Upper lobe of left lung (tissue), 4 donors: ENCODE measurements around the gene WDR11.
A peak's percentile ranks its signal among the peaks of the same experiment; 100 is the strongest.

Experiments used
- EP300 ChIP-seq, 4 donors: sonication (generic); formaldehyde crosslinking; IDR thresholded peaks; one replicate each; pipeline ENCODE4 v1.5.1; 2017; ENCODE audit warnings: antibody characterized with exemption in 4 of 4, control low read depth in 2 of 4
- POLR2A ChIP-seq, 4 donors: fragments of 450-650 bp; IDR thresholded peaks; one replicate each; pipeline ENCODE4 v1.5.1; 2016 to 2017; ENCODE audit warnings: antibody characterized with exemption in 4 of 4, mild to moderate bottlenecking in 2 of 4
- POLR2AphosphoS5 ChIP-seq, 2 donors: sonication (generic); formaldehyde crosslinking; IDR thresholded peaks; one replicate each; pipeline ENCODE4 v1.5.1; 2017; ENCODE audit warnings: antibody characterized with exemption in 2 of 2
- TF ChIP-seq, protein P1 (sequence below), 6 experiments: fragments of 450-650 bp in 4 of 6; fragments of 200-600 bp in 2 of 6; sonication (generic) in 2 of 6; IDR thresholded peaks; one replicate each; pipeline ENCODE4 v1.5.1; 2016 to 2019; ENCODE audit warnings: antibody characterized with exemption in 6 of 6

GRCh38 chr10:120948889-120949608 is 97.9 kb downstream of the WDR11 start:
- TF ChIP-seq POLR2AphosphoS5 (IDR thresholded peaks at IDR 0.05) (no peak), POLR2A (IDR thresholded peaks at IDR 0.05) (no peak), EP300 (IDR thresholded peaks at IDR 0.05) (no peak)
- TF ChIP-seq, protein P1, sequence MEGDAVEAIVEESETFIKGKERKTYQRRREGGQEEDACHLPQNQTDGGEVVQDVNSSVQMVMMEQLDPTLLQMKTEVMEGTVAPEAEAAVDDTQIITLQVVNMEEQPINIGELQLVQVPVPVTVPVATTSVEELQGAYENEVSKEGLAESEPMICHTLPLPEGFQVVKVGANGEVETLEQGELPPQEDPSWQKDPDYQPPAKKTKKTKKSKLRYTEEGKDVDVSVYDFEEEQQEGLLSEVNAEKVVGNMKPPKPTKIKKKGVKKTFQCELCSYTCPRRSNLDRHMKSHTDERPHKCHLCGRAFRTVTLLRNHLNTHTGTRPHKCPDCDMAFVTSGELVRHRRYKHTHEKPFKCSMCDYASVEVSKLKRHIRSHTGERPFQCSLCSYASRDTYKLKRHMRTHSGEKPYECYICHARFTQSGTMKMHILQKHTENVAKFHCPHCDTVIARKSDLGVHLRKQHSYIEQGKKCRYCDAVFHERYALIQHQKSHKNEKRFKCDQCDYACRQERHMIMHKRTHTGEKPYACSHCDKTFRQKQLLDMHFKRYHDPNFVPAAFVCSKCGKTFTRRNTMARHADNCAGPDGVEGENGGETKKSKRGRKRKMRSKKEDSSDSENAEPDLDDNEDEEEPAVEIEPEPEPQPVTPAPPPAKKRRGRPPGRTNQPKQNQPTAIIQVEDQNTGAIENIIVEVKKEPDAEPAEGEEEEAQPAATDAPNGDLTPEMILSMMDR (IDR thresholded peaks at IDR 0.05) = peak; percentile 38 to 73 (median 67)
